Stimulated activated naive CD8-positive, alpha-beta T cell treated with anti-CD3 and anti-CD28 coated beads, Interleukin-15, Interleukin-2, amounts not matched to agents 100 U/mL and 50 U/mL, for 24 hours (primary cell): ENCODE measurements around the gene PHAX.
A peak's percentile ranks its signal among the peaks of the same experiment; 100 is the strongest.
"Not testable (repeated sequence)": the region's sequence is repeated elsewhere in the genome, so short reads cannot be mapped to it uniquely, and the experiment has no call there.

Source experiments
- ATAC-seq: fragments of 150-1000 bp; cut with Tn5 transposase; one replicate; pipeline ENCODE4 v1.10.0; 2021
- DNase-seq: peaks from one replicate; pipeline ENCODE4 v3.0.0; 2021

Gene PHAX, protein sequence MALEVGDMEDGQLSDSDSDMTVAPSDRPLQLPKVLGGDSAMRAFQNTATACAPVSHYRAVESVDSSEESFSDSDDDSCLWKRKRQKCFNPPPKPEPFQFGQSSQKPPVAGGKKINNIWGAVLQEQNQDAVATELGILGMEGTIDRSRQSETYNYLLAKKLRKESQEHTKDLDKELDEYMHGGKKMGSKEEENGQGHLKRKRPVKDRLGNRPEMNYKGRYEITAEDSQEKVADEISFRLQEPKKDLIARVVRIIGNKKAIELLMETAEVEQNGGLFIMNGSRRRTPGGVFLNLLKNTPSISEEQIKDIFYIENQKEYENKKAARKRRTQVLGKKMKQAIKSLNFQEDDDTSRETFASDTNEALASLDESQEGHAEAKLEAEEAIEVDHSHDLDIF

GRCh38 chr5:126600631-126601511, at the start of gene PHAX:
TSS of gene PHAX (plus strand) at chr5:126600947. CDS start at chr5:126600963, 16 bp downstream.
- ATAC-seq (peak; percentile 96), DNase-seq (peak; percentile 85)

- no peak for ATAC-seq
- no peak for DNase-seq
Observed at GRCh38 chr5:126552614-126553013, 48.1 kb upstream of the PHAX start.

GRCh38 chr5:126555101-126555500, 45.6 kb upstream of the PHAX start:
- ATAC-seq, DNase-seq: not testable (repeated sequence)

GRCh38 chr5:126561908-126562307, 38.8 kb upstream of the PHAX start:
- no peak for DNase-seq
- ATAC-seq: no peak

DNA sequence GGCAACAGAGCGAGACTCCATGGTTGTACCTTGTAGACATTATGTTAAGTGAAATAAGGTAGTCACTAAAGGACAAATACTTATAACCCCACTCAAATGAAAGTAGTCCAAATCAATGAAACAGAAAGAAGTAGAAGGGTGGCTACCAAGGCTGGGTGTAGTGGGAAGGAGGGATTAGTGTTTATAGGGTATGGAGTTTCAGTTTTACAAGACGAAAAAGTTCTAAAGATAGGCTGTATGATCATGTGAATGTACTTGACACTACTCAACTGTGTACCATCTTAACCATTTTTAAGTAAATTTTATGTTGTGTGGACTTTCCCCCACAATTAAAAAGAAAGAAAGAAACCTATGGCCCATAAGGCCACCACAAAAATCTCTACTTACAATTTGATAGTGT, 37.9 kb upstream of the PHAX start:
- ATAC-seq: peak; percentile 19

GRCh38 chr5:126568206-126568755, 32.5 kb upstream of the PHAX start:
- ATAC-seq (no peak), DNase-seq (no peak)

More for the DNA sequence above, 37.9 kb upstream of the PHAX start:
- DNase-seq: no peak

- ATAC-seq: no peak
- no peak for DNase-seq
Observed at GRCh38 chr5:126575644-126576043, 25.1 kb upstream of the PHAX start.

- no peak for DNase-seq
Observed at GRCh38 chr5:126576974-126577373, 23.8 kb upstream of the PHAX start.

DNA sequence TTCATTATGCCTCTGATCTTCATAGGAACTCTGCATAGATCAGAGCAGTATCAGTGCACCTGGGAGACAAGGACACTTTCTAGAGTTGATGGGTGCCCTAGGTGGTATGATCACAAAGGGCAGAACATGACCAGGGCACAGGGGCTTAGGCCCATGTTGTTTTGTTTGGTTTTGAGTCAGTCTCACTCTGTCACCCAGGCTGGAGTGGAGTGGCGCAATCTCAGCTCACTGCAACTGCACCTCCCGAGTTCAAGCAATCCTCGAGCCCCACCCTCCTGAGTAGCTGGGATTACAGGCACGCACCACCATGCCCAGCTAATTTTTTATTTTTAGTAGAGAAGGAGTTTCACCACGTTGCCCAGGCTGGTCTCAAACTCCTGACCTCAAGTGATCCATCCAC, 23.3 kb upstream of the PHAX start:
- DNase-seq (no peak), ATAC-seq (no peak)

More at GRCh38 chr5:126576974-126577373, 23.8 kb upstream of the PHAX start:
- ATAC-seq: no peak

- ATAC-seq (no peak), DNase-seq (no peak)
Observed at GRCh38 chr5:126579716-126580115, 21.0 kb upstream of the PHAX start.

GRCh38 chr5:126583761-126584160, 17.0 kb upstream of the PHAX start:
- no peak for DNase-seq
- no peak for ATAC-seq

DNA sequence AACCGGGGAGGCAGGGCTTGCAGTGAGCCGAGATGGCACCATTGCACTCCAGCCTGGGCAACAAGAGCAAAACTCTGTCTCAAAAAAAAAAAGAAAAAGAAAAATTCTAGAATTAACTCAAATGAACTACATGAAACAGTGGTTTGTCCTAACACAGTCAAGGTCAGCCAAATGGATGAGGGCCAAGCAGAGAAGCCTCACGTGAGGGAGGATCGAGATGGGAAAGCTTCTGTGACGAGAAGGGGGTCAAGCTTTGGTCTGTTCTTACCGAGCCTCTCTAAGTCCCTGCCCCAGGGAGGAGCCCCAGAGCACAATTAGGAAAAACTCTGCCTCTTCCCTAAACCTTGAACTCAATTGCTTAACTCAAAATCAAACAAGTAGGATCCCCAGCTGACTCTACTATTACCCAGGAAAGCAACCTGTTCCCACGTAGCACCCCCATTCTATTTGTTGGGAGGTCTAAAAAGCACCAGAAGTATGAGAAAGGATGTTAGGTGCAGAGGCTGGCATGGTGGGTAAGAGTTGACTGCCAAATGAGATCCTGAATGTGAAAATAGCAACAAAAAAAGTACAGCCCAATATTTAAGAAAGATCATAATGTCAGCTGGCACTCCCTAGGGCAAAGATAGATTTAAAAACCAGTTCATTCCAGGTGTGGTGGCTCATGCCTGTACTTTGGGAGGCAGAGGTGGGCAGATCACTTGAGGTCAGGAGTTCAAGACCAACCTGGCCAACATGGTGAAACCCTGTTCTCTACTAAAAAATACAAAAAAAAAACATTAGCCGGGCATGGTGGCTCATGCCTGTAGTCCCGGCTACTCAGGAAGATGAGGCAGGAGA, 13.0 kb upstream of the PHAX start:
- DNase-seq (no peak), ATAC-seq (no peak)

- DNase-seq (no peak), ATAC-seq (no peak)
Observed at GRCh38 chr5:126589536-126590297, 11.0 kb upstream of the PHAX start.

DNA sequence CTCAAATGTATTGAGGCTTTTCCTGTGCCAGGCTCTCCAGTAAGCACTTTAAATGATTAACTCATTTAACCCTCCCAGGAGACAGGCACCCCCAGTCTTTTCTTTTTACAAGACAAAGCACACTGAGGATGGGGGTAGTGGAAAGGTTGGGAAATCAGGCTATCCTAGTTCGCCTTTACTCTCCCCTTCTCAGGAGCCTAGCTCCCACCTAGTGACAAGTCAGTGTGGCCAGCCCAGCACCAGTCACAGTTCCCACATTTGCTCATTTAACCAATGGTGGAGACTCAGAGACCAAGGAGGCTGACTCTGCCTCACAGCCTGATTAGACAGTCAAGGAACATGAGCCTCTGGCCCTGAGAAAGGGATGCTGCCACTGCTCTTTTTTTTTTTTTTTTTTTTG, 9.2 kb upstream of the PHAX start:
- no peak for DNase-seq
- ATAC-seq: no peak

- DNase-seq: peak; percentile 67
- ATAC-seq: peak; percentile 78
Observed at GRCh38 chr5:126594748-126595485, 5.8 kb upstream of the PHAX start, which contains the start of gene ALDH7A1. TSS of gene ALDH7A1 (minus strand) at chr5:126595219. CDS start at chr5:126595198, 21 bp downstream.

DNA sequence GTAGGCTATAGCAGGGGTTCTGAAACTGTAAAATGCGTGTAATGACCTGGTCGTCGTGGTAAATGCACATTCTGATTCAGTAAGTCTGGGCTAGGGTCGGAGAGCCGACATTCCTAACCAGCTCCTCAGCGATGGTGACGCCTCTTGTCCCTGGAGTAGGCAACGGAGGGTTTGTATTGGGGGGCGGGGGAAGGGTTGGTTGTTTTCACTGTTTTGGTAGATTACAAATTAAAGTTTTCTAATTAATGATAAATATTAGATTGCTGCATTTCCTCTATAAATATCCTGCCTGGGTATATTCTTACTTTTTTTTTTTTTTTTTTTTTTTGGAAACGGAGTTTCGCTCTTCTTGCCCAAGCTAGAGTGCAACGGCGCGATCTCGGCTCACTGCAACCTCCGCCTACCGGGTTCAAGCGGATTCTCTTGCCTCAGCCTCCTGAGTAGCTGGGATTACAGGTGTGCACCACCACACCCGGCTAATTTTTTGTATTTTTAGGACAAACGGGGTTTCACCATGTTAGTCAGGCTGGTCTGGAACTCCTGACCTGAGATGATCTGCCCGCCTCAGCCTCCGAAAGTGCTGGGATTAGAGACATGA, 5.2 kb upstream of the PHAX start:
- peak; percentile 6 for ATAC-seq

GRCh38 chr5:126597156-126597555, 3.6 kb upstream of the PHAX start:
- ATAC-seq: no peak
- no peak for DNase-seq

More for the DNA sequence above, 5.2 kb upstream of the PHAX start:
- no peak for DNase-seq

GRCh38 chr5:126599499-126599898, 1.2 kb upstream of the PHAX start:
- ATAC-seq: no peak
- no peak for DNase-seq

- not testable (repeated sequence) for ATAC-seq, DNase-seq
Observed at GRCh38 chr5:126599971-126600630, 646 bp upstream of the PHAX start.
